Measurements from ENCODE around the gene SYNJ2. TPM values are rescaled to one million over a fixed set of nuclear protein-coding genes. Genes with fewer than 3 reads are reported as not detected.

SYNJ2 gene
- total and polyA plus RNA-seq, 3 experiments from 2014 or later: 8.7 to 17.5 (median 16.7) TPM

- Histone ChIP-seq H3K27me3 (ENCODE audit: insufficient read depth, low read length, poor library complexity, severe bottlenecking) (no peaks in the 10 kb centered on the region), H3K27ac (ENCODE audit: low read depth, low read length) (no peak overlapping the region), H3K36me3 (ENCODE audit: insufficient read depth, low read length) (peaks cover 15% of the 10 kb centered on the region), H3K9me3 (ENCODE audit: low read length) (no peaks in the 10 kb centered on the region), H3K4me3 (ENCODE audit: low read length) (no peak overlapping the region), H3K4me1 (ENCODE audit: insufficient read depth, low read length) (peaks cover 19% of the 10 kb centered on the region)
- Mint-ChIP-seq H3K27me3 (no peaks in the 10 kb centered on the region), H3K4me3 (peak overlapping the region in 1 of 7 donors; percentile 46), H3K4me1 (peaks cover 8 to 26% (median 17%) of the 10 kb centered on the region in 3 donors), H3K36me3 (peaks cover 7 to 32% (median 10%) of the 10 kb centered on the region in 3 donors), H3K27ac (peak overlapping the region in 2 of 8 donors; percentile 9 to 67), H3K9me3 (no peaks in the 10 kb centered on the region)
- CTCF ChIA-PET: interaction anchor here (2.6 kb wide), 1 partner anchor 10 kb away, joined by 10 read pairs; no protein-coding TSS in a partner anchor
- POLR2A ChIA-PET: no interaction called here
- no peak for DNase-seq
These were observed 54.6 kb downstream of the SYNJ2 start for GRCh38 chr6:158036261-158036660.

DNA sequence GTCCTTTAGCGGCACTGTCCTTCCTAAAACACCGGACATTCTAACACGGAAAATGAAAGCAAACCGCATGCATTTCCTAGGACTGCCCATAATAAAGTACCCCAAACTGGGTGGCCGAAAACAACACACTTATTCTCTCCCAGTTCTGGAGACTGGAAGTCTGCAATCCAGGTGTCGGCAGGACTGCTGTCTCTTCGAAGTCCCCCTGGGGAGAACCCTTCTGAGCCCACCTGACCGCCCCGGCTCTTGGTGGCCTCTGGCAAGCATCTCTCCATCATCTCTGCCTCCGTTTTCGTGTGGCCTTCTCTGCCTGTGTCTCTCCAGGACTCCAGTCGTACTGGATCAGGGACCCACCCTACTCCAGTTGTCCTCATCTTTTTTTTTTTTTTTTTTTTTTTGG, 55.4 kb downstream of the SYNJ2 start:
- Mint-ChIP-seq H3K9me3 (no peaks in the 10 kb centered on the region), H3K4me3 (no peak overlapping the region), H3K4me1 (peaks cover under 1 to 19% (median 9%) of the 10 kb centered on the region in 3 donors), H3K36me3 (peaks cover 7 to 32% (median 11%) of the 10 kb centered on the region in 3 donors), H3K27ac (peak overlapping the region in 1 of 8 donors; percentile 29), H3K27me3 (no peaks in the 10 kb centered on the region)
- ChIA-PET POLR2A (no interaction called here), CTCF (interaction anchor here (2.6 kb wide), 1 partner anchor 11 kb away, joined by 10 read pairs; no protein-coding TSS in a partner anchor)
- H3K27me3 ChIP-seq (ENCODE audit: insufficient read depth, low read length, poor library complexity, severe bottlenecking): no peaks in the 10 kb centered on the region
- DNase-seq: no peak
- no peak overlapping the region for H3K4me3 ChIP-seq (ENCODE audit: low read length)
- H3K4me1 ChIP-seq (ENCODE audit: insufficient read depth, low read length): peaks cover 11% of the 10 kb centered on the region
- H3K9me3 ChIP-seq (ENCODE audit: low read length): no peaks in the 10 kb centered on the region
- H3K27ac ChIP-seq (ENCODE audit: low read depth, low read length): no peak overlapping the region
- peaks cover 15% of the 10 kb centered on the region for H3K36me3 ChIP-seq (ENCODE audit: insufficient read depth, low read length)

DNA sequence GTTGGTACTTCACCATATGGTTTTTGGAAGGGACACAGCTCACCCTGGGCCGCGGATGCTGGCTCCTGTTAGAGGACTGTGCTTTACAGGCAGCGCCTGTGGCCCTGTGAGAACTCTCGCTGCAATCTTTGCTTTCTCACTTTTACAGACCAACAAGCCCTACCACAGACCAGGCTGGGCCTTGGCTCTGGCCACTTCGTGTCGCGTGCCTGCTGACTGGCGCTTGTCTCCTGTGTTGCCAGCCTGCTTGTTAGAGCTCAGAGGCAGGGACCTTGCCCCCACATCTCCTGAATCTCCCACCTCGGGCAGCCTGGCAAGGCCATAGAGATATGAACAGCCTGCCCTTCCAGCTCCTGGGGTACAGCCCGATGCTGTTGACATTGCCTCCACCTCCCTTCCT, 56.1 kb downstream of the SYNJ2 start:
- H3K27ac Mint-ChIP-seq: peak overlapping the region in 1 of 8 donors; percentile 88

GRCh38 chr6:158038291-158039177, 56.9 kb downstream of the SYNJ2 start:
- H3K4me1 ChIP-seq (ENCODE audit: insufficient read depth, low read length): peaks cover 4% of the 10 kb centered on the region
- Mint-ChIP-seq H3K9me3 (no peaks in the 10 kb centered on the region), H3K4me3 (no peak overlapping the region), H3K36me3 (peaks cover 9 to 44% (median 11%) of the 10 kb centered on the region in 3 donors), H3K4me1 (peaks cover 0 to 15% (median 9%) of the 10 kb centered on the region in 3 donors), H3K27ac (no peak overlapping the region), H3K27me3 (no peaks in the 10 kb centered on the region)
- CTCF ChIA-PET: interaction anchor here (1.4 kb wide), 1 partner anchor 12 kb away, joined by 7 read pairs; no protein-coding TSS in a partner anchor
- H3K36me3 ChIP-seq (ENCODE audit: insufficient read depth, low read length): peaks cover 15% of the 10 kb centered on the region
- no peaks in the 10 kb centered on the region for H3K27me3 ChIP-seq (ENCODE audit: insufficient read depth, low read length, poor library complexity, severe bottlenecking)
- no peak overlapping the region for H3K4me3 ChIP-seq (ENCODE audit: low read length)
- DNase-seq: peak in 1 of 5 donors; percentile 1
- H3K9me3 ChIP-seq (ENCODE audit: low read length): no peaks in the 10 kb centered on the region
- POLR2A ChIA-PET: no interaction called here
- no peak overlapping the region for H3K27ac ChIP-seq (ENCODE audit: low read depth, low read length)

More for the DNA sequence above, 56.1 kb downstream of the SYNJ2 start:
- H3K9me3 ChIP-seq (ENCODE audit: low read length): no peaks in the 10 kb centered on the region
- H3K4me3 ChIP-seq (ENCODE audit: low read length): no peak overlapping the region
- H3K36me3 ChIP-seq (ENCODE audit: insufficient read depth, low read length): peaks cover 15% of the 10 kb centered on the region
- ChIA-PET CTCF (interaction anchor here (1.4 kb wide), 1 partner anchor 11 kb away, joined by 7 read pairs; no protein-coding TSS in a partner anchor), POLR2A (no interaction called here)
- H3K27me3 Mint-ChIP-seq: no peaks in the 10 kb centered on the region
- DNase-seq: peak in 1 of 5 donors; percentile 24
- H3K4me3 Mint-ChIP-seq: no peak overlapping the region
- no peak overlapping the region for H3K27ac ChIP-seq (ENCODE audit: low read depth, low read length)
- peaks cover 4% of the 10 kb centered on the region for H3K4me1 ChIP-seq (ENCODE audit: insufficient read depth, low read length)
- H3K4me1 Mint-ChIP-seq: peaks cover 0 to 15% (median 9%) of the 10 kb centered on the region in 3 donors
- no peaks in the 10 kb centered on the region for H3K9me3 Mint-ChIP-seq
- H3K27me3 ChIP-seq (ENCODE audit: insufficient read depth, low read length, poor library complexity, severe bottlenecking): no peaks in the 10 kb centered on the region
- H3K36me3 Mint-ChIP-seq: peaks cover 9 to 38% (median 11%) of the 10 kb centered on the region in 3 donors

DNA sequence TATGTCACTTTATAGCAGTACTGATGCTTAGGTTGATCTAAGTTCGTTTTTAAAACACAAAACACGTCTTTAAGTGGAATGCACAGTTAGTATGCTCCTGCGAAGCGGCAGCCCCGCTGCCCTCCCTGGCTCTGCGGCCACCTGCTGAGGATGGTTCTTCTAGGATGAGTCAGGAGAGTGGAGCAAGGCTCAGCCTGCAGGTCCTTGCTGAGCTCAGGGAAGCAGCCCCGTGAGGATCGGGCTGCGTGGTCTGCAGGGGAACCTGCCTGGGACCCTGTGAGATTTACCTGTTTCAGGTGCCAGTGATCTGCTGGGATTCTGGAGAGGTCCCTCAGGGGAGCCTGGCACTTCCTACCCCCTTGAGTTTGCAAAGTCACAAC, 57.5 kb downstream of the SYNJ2 start:
- POLR2A ChIA-PET: no interaction called here
- CTCF ChIA-PET: interaction anchor here (1.4 kb wide), 1 partner anchor 12 kb away, joined by 3 read pairs; no protein-coding TSS in a partner anchor
- Histone ChIP-seq H3K4me1 (ENCODE audit: insufficient read depth, low read length) (peaks cover 4% of the 10 kb centered on the region), H3K36me3 (ENCODE audit: insufficient read depth, low read length) (peaks cover 11% of the 10 kb centered on the region), H3K27ac (ENCODE audit: low read depth, low read length) (peak overlapping the region; percentile 44), H3K4me3 (ENCODE audit: low read length) (no peak overlapping the region), H3K9me3 (ENCODE audit: low read length) (no peaks in the 10 kb centered on the region), H3K27me3 (ENCODE audit: insufficient read depth, low read length, poor library complexity, severe bottlenecking) (no peaks in the 10 kb centered on the region)
- peak in 1 of 5 donors; percentile 14 for DNase-seq
- Mint-ChIP-seq H3K4me3 (no peak overlapping the region), H3K27ac (no peak overlapping the region), H3K36me3 (peaks cover 9 to 45% (median 9%) of the 10 kb centered on the region in 3 donors), H3K4me1 (peaks cover 0 to 15% (median 9%) of the 10 kb centered on the region in 3 donors), H3K27me3 (no peaks in the 10 kb centered on the region), H3K9me3 (no peaks in the 10 kb centered on the region)

DNA sequence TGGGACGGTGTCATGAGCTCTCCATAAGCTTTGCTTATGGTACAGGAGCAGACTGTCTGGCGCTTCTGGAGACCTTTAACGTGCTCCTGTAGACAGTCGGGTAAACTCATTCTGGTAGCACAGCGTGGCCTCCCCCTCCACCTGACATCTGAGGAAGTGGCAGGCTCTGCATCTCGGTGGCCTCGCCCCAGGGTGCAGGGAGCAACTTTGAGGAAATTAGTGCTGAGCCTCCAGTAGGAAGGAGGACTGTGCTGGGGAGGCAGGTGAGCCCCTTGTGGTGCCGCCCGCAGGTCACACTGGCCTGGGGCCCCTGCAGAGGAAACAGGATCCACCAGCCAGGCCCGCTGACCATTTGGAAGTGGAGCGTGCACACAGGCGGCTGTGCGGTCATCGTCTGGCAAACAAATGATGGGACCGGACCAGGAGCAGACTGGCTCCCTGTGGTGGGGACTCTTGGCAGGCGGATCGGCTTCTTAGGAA, 57.9 kb downstream of the SYNJ2 start:
- peak overlapping the region; percentile 44 for H3K27ac ChIP-seq (ENCODE audit: low read depth, low read length)
- Mint-ChIP-seq H3K27ac (no peak overlapping the region), H3K27me3 (no peaks in the 10 kb centered on the region), H3K36me3 (peaks cover 7 to 45% (median 9%) of the 10 kb centered on the region in 3 donors), H3K4me3 (no peak overlapping the region), H3K4me1 (peaks cover 0 to 15% (median 9%) of the 10 kb centered on the region in 3 donors), H3K9me3 (no peaks in the 10 kb centered on the region)
- H3K9me3 ChIP-seq (ENCODE audit: low read length): no peaks in the 10 kb centered on the region
- peaks cover 4% of the 10 kb centered on the region for H3K4me1 ChIP-seq (ENCODE audit: insufficient read depth, low read length)
- ChIA-PET CTCF (interaction anchor here (1.4 kb wide), 1 partner anchor 13 kb away, joined by 3 read pairs; no protein-coding TSS in a partner anchor), POLR2A (no interaction called here)
- H3K36me3 ChIP-seq (ENCODE audit: insufficient read depth, low read length): peaks cover 7% of the 10 kb centered on the region
- H3K4me3 ChIP-seq (ENCODE audit: low read length): no peak overlapping the region
- H3K27me3 ChIP-seq (ENCODE audit: insufficient read depth, low read length, poor library complexity, severe bottlenecking): no peaks in the 10 kb centered on the region
- DNase-seq: peak in 1 of 5 donors; percentile 31

DNA sequence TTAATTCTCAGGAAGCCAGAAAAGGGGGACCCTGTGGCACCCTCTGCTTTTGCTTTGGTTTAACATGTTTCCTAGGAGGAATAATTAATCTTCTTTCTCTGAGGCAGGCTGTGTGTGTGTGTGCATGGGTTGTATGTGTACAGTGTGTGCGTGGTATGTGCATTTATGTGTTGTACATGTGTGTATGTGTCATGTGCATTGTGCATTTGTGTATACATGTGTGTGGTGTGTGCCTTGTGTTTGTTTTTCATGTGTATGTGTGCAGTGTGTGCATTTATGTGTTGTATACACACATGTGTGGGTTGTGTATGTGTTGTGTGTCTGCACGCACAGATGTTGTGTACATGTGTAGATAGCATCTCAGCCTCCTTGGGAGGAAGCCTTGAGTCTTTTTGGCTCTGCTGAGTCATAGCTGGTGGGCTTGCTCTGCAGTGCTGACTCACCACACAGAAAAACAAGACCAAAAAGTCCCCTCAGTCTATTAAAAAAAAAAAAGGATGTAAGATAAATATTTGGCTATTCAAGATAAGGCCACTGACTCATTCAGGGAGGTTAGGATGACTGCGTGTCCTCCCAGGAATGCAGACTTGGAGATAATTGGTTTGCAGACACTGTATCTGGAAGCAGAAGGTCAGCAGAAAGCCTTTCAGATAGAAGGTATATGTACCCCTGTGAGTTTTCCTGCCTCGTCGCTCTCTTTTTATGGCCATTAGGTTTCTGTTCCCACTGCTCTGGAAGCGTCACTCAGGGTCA, 58.6 kb downstream of the SYNJ2 start:
- Histone ChIP-seq H3K4me1 (ENCODE audit: insufficient read depth, low read length) (peaks cover 4% of the 10 kb centered on the region), H3K27me3 (ENCODE audit: insufficient read depth, low read length, poor library complexity, severe bottlenecking) (no peaks in the 10 kb centered on the region), H3K36me3 (ENCODE audit: insufficient read depth, low read length) (peaks cover 7% of the 10 kb centered on the region), H3K9me3 (ENCODE audit: low read length) (no peaks in the 10 kb centered on the region), H3K27ac (ENCODE audit: low read depth, low read length) (peak overlapping the region; percentile 76), H3K4me3 (ENCODE audit: low read length) (no peak overlapping the region)
- POLR2A ChIA-PET: no interaction called here
- Mint-ChIP-seq H3K27ac (peak overlapping the region in 1 of 8 donors; percentile 47), H3K4me1 (peaks cover 0 to 15% (median 9%) of the 10 kb centered on the region in 3 donors), H3K9me3 (no peaks in the 10 kb centered on the region), H3K27me3 (no peaks in the 10 kb centered on the region), H3K36me3 (peaks cover 7 to 42% (median 9%) of the 10 kb centered on the region in 3 donors), H3K4me3 (no peak overlapping the region)
- DNase-seq: no peak
- CTCF ChIA-PET: interaction anchor here (1.4 kb wide), 1 partner anchor 13 kb away, joined by 3 read pairs; no protein-coding TSS in a partner anchor

Measured in CD8-positive, alpha-beta memory T cell (primary cell).